SK-N-SH treated with all-trans-retinoic acid at 6 μM for 48 hours (cell line): ENCODE data around the gene ANKRD44.

ENCODE experiments used
- ATAC-seq: fragments of 200-7000 bp; cut with Tn5 transposase; 3 replicates; pipeline ENCODE4 v1.9.1; 2020; ENCODE audit warnings: mild to moderate bottlenecking, moderate library complexity
- ARNTL ChIP-seq: fragments of 450-650 bp; formaldehyde crosslinking; IDR thresholded peaks from 2 replicates; pipeline ENCODE4 v1.5.0; 2020; ENCODE audit warnings: low read depth, mild to moderate bottlenecking, moderate library complexity, borderline replicate concordance
- BACH2 ChIP-seq: fragments of 250-450 bp; sonication (Bioruptor Pico); IDR thresholded peaks from 2 replicates; pipeline ENCODE4 v1.9.0; 2021; ENCODE audit warnings: mild to moderate bottlenecking, borderline replicate concordance
- CSDC2 ChIP-seq: fragments of 250-450 bp; sonication (Bioruptor Pico); IDR thresholded peaks from 2 replicates; pipeline ENCODE4 v1.5.0; 2020; ENCODE audit warnings: mild to moderate bottlenecking, moderate library complexity
- ESRRG ChIP-seq: fragments of 250-450 bp; sonication (Bioruptor Pico); IDR thresholded peaks from 2 replicates; pipeline ENCODE4 v1.6.1; 2021; ENCODE audit warnings: mild to moderate bottlenecking
- GLIS3 ChIP-seq: fragments of 250-450 bp; sonication (Bioruptor Pico); IDR thresholded peaks from 2 replicates; pipeline ENCODE4 v1.5.0; 2020; ENCODE audit warnings: mild to moderate bottlenecking, moderate library complexity
- ISL1 ChIP-seq: fragments of 250-450 bp; sonication (Bioruptor Pico); IDR thresholded peaks from 2 replicates; pipeline ENCODE4 v2.1.2; 2022; ENCODE audit warnings: mild to moderate bottlenecking, moderate library complexity
- OSR1 ChIP-seq: fragments of 250-450 bp; sonication (Bioruptor Pico); IDR thresholded peaks from 2 replicates; pipeline ENCODE4 v1.8.0; 2022; ENCODE audit warnings: moderate library complexity, mild to moderate bottlenecking, inconsistent platforms
- PATZ1 ChIP-seq: fragments of 250-450 bp; sonication (Bioruptor Pico); IDR thresholded peaks from 2 replicates; pipeline ENCODE4 v1.8.0; 2020; ENCODE audit warnings: mild to moderate bottlenecking, moderate library complexity, borderline replicate concordance
- POU6F1 ChIP-seq: fragments of 250-450 bp; sonication (Bioruptor Pico); IDR thresholded peaks from 2 replicates; pipeline ENCODE4 v1.8.0; 2021; ENCODE audit warnings: low read depth, mild to moderate bottlenecking, moderate library complexity, borderline replicate concordance
- PPARA ChIP-seq: fragments of 250-450 bp; sonication (Bioruptor Pico); IDR thresholded peaks from 2 replicates; pipeline ENCODE4 v1.5.0; 2020; ENCODE audit warnings: mild to moderate bottlenecking, borderline replicate concordance
- RARB ChIP-seq: fragments of 250-450 bp; sonication (Bioruptor Pico); IDR thresholded peaks from 2 replicates; pipeline ENCODE4 v1.8.0; 2021; ENCODE audit warnings: mild to moderate bottlenecking, moderate library complexity
- TCF4 ChIP-seq: fragments of 250-450 bp; sonication (Bioruptor Pico); IDR thresholded peaks from 2 replicates; pipeline ENCODE4 v1.8.0; 2021; ENCODE audit warnings: mild to moderate bottlenecking, moderate library complexity, borderline replicate concordance
- TOX ChIP-seq: fragments of 250-450 bp; sonication (Bioruptor Pico); IDR thresholded peaks from 2 replicates; pipeline ENCODE4 v1.8.0; 2021; ENCODE audit warnings: mild to moderate bottlenecking, moderate library complexity, borderline replicate concordance
- ZC3H10 ChIP-seq: fragments of 250-450 bp; sonication (Bioruptor Pico); IDR thresholded peaks from 2 replicates; pipeline ENCODE4 v1.5.1; 2021; ENCODE audit warnings: mild to moderate bottlenecking, moderate library complexity
- ZFP3 ChIP-seq: fragments of 250-450 bp; sonication (Bioruptor Pico); IDR thresholded peaks from 2 replicates; pipeline ENCODE4 v1.5.0; 2020; ENCODE audit warnings: mild to moderate bottlenecking, moderate library complexity
- ZFP30 ChIP-seq: fragments of 450-650 bp; formaldehyde crosslinking; IDR thresholded peaks from 2 replicates; pipeline ENCODE4 v1.5.0; 2022; ENCODE audit warnings: mild to moderate bottlenecking, moderate library complexity
- ZNF565 ChIP-seq: fragments of 450-650 bp; formaldehyde crosslinking; conservative IDR thresholded peaks from 2 replicates; pipeline ENCODE4 v1.5.0; 2020; ENCODE audit warnings: low read depth, mild to moderate bottlenecking, moderate library complexity
- ZNF8 ChIP-seq: fragments of 450-650 bp; formaldehyde crosslinking; IDR thresholded peaks from 2 replicates; pipeline ENCODE4 v1.5.0; 2020; ENCODE audit warnings: mild to moderate bottlenecking, moderate library complexity
- TF ChIP-seq, protein P1 (sequence below): fragments of 250-450 bp; sonication (Bioruptor Pico); IDR thresholded peaks from 2 replicates; pipeline ENCODE4 v1.5.1; 2020; ENCODE audit warnings: low read depth, mild to moderate bottlenecking, moderate library complexity
- TF ChIP-seq, protein P2 (sequence below): fragments of 250-450 bp; sonication (Bioruptor Pico); IDR thresholded peaks from 2 replicates; pipeline ENCODE4 v1.5.0; 2020; ENCODE audit warnings: mild to moderate bottlenecking, moderate library complexity
- TF ChIP-seq, protein P3 (sequence below): fragments of 250-450 bp; sonication (Bioruptor Pico); IDR thresholded peaks from 2 replicates; pipeline ENCODE4 v1.5.1; 2021; ENCODE audit warnings: mild to moderate bottlenecking, moderate library complexity

The ANKRD44 gene

DNA sequence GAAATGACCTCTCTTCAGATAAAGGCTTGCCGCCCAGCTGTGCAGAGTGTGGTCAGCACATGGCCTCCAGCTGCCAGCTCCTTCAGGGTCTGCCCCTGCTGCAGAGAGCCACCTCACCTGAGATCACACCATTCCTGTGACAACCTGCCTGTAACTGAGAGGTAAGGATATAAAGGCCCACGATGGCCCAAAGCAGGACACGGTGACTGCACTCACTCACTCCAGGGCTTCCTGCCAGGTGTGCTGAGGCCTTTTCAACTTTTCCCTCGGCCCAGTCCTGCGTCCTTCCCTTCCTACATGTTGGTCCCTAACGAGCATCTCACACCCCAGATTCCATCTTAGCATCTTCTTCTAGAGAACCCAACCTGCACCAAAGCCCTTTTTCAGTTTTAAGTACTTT lies 36.2 kb downstream of the ANKRD44 start:
- no peak for ATAC-seq
- TF ChIP-seq PPARA (no peak), TOX (no peak), POU6F1 (CRISPR knock-in tag) (no peak), RARB (CRISPR knock-in tag) (no peak)
- TF ChIP-seq, protein P1, sequence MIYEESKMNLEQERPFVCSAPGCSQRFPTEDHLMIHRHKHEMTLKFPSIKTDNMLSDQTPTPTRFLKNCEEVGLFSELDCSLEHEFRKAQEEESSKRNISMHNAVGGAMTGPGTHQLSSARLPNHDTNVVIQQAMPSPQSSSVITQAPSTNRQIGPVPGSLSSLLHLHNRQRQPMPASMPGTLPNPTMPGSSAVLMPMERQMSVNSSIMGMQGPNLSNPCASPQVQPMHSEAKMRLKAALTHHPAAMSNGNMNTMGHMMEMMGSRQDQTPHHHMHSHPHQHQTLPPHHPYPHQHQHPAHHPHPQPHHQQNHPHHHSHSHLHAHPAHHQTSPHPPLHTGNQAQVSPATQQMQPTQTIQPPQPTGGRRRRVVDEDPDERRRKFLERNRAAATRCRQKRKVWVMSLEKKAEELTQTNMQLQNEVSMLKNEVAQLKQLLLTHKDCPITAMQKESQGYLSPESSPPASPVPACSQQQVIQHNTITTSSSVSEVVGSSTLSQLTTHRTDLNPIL (CRISPR knock-in tag), result no peak

DNA sequence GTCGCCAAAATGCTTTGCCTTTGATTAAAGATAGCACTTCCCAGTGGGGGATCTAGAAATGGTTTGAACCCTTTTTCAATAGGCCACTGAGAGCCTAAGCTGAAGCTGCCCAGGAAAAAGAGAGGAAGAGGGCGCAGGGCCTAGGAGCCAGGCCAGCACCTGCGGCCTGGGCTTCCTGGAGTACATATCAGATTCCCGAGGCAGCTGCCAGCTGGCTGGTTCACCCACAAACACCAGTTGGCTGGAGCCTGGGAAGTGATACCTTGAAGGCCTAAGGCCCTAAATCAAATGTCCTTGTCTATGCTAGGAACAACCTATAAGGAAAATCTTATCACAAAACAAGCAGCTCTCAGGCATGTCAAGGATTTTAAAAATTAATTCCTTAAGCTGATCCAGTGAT lies 37.1 kb downstream of the ANKRD44 start:
- TF ChIP-seq TCF4, result no peak
- TF ChIP-seq, protein P2, sequence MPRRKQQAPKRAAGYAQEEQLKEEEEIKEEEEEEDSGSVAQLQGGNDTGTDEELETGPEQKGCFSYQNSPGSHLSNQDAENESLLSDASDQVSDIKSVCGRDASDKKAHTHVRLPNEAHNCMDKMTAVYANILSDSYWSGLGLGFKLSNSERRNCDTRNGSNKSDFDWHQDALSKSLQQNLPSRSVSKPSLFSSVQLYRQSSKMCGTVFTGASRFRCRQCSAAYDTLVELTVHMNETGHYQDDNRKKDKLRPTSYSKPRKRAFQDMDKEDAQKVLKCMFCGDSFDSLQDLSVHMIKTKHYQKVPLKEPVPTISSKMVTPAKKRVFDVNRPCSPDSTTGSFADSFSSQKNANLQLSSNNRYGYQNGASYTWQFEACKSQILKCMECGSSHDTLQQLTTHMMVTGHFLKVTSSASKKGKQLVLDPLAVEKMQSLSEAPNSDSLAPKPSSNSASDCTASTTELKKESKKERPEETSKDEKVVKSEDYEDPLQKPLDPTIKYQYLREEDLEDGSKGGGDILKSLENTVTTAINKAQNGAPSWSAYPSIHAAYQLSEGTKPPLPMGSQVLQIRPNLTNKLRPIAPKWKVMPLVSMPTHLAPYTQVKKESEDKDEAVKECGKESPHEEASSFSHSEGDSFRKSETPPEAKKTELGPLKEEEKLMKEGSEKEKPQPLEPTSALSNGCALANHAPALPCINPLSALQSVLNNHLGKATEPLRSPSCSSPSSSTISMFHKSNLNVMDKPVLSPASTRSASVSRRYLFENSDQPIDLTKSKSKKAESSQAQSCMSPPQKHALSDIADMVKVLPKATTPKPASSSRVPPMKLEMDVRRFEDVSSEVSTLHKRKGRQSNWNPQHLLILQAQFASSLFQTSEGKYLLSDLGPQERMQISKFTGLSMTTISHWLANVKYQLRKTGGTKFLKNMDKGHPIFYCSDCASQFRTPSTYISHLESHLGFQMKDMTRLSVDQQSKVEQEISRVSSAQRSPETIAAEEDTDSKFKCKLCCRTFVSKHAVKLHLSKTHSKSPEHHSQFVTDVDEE, result 0 out of 2 replicates have a peak, but pooled peaks have one; percentile 23
- ATAC-seq, result peak; percentile 63

- TF ChIP-seq ISL1 (no peak), ZFP3 (CRISPR knock-in tag) (no peak), BACH2 (CRISPR knock-in tag) (no peak), CSDC2 (CRISPR knock-in tag) (no peak), PATZ1 (CRISPR knock-in tag) (no peak), ZFP30 (CRISPR knock-in tag) (no peak), ESRRG (CRISPR knock-in tag) (no peak), ZNF8 (CRISPR knock-in tag) (no peak), ZNF565 (no peak), GLIS3 (CRISPR knock-in tag) (no peak), TCF4 (no peak), OSR1 (CRISPR knock-in tag) (no peak), ARNTL (no peak), TOX (no peak), ZC3H10 (CRISPR knock-in tag) (no peak)
- TF ChIP-seq, protein P1 (CRISPR knock-in tag), result no peak
- TF ChIP-seq, protein P3, sequence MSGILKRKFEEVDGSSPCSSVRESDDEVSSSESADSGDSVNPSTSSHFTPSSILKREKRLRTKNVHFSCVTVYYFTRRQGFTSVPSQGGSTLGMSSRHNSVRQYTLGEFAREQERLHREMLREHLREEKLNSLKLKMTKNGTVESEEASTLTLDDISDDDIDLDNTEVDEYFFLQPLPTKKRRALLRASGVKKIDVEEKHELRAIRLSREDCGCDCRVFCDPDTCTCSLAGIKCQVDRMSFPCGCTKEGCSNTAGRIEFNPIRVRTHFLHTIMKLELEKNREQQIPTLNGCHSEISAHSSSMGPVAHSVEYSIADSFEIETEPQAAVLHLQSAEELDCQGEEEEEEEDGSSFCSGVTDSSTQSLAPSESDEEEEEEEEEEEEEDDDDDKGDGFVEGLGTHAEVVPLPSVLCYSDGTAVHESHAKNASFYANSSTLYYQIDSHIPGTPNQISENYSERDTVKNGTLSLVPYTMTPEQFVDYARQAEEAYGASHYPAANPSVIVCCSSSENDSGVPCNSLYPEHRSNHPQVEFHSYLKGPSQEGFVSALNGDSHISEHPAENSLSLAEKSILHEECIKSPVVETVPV (CRISPR knock-in tag), result no peak
- TF ChIP-seq, protein P2, result no peak
- ATAC-seq, result no peak
These were observed 40.0 kb downstream of the ANKRD44 start for GRCh38 chr2:197270601-197271000.
